ENCODE results near the gene INSIG2. TPM values are rescaled to one million over a fixed set of nuclear protein-coding genes. Genes with fewer than 3 reads are reported as not detected.
A peak's percentile ranks its signal among the peaks of the same experiment; 100 is the strongest.

The INSIG2 gene
- polyA plus RNA-seq (ENCODE audit: insufficient read length), result 19.3 TPM

DNA sequence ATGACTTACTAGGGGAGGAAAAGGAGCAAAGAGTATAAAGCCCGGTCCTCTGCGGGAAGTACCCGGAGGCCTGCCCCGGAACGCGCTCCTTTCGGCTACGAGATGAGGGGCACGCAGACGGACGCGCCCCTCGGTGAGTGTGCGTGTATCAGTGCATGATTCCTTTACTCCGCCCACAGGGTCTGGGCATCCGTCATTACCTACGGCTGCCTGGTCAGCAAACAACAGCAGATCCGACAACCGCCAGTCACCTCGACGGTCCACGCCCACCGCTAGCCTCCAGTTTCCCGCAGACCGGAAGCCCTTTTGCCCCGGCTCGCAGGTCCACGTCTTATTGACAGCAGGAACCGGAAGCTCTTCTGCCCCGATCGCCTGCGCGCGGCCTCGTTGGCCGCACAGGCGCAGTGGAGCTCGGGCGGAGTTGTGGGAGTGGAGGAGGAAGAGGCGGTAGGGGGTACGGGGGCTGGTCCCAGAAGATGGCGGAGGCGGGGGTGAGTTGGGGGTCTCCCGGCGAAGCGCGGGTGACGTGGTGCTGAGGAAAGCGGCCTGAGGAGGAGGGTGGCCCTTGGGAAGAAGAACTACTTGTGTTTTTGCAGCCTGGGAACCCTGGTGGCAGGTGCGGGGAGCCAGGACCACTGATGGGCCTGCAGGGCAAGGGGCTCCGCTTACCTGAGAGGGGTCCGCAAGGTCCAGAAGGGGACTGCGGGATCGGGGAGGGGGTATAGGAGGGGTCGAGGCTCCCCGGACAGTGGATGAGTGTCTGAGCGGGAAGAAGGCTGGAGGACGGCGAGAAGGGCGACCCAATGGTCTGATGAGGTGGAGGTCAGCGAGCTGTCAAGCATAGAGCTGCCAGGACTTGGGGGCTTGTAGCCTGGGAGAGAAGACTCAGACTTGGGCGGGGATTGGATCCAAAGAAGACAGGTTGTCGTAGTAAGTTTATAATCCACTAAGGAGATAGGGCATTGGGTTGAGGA, at the start of gene INSIG2:
Gene INSIG2, plus strand, starts transcription at position 421 of the 974 bp plus-strand sequence. CDS start 8,086 bp downstream, outside the sequence.
- peak; percentile 91 for DNase-seq (ENCODE audit: low read depth)

DNA sequence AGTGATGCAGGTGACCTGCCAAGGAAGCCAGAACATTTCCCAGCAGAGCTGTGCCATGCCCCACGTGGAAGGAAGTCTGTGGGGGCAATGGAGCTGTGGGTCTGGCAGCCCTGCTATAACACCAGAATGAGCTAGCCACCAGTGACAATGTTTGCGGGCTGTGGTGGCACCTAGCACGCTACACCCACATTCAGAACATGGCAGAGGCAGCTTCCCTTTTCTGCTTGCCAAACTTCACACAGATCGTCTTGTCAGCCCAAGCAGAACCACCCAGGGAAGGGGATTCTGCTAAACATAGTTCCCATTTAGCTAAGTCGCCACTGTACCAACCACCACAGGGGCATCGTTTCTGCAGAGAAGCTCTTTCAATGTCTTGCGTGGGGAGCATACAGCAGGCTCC, 47.4 kb upstream of the INSIG2 start:
- no peak for DNase-seq (ENCODE audit: low read depth)

DNA sequence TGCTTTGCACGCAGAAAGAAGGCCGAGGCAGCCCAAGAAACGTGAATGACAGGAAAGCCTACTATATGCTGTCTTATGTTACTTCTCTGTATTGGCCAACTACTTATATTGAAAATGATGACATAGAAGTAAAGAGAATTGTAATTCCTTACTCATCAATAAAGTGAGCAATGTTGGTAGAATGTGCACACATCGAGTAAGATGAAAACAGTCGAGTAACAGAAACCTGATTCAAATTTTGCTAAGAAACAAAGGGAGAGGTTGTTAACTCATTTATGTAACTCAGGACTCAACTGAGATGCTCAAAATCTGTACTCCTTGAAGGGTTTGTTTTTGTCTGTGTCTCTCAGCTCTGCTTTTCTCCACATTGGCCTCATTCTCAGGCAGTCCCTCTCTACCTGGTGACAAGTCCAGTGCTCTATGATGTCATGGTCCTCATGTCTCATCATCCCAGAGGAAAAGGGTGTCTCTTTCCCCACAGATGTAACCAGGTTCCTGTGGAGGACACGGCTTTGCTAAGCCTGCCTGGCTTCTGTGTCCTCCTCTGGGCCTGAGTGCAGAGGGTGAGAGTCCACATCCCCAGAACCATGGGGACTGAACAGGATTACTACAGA, 44.1 kb upstream of the INSIG2 start:
- no peak for DNase-seq (ENCODE audit: low read depth)

DNA sequence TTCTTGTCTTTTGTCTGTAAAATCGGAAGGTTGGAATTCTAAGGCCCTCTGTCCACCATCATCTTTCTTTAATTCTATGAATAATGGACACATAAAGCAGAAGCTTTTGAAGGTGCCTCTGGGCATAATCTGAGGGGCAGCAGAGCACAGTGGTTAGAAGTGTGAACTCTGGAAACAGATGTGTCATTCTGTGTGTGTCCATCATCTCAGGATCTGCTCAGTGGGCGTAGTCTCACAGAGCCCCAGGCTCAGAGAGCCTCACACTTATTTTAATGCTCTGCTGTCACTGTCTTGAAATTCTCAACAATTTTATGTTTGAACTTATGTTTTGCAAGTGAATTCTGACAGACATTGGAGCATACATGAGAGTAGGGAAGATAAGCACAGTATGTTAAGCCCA, 43.4 kb upstream of the INSIG2 start:
- DNase-seq (ENCODE audit: low read depth), result no peak

DNA sequence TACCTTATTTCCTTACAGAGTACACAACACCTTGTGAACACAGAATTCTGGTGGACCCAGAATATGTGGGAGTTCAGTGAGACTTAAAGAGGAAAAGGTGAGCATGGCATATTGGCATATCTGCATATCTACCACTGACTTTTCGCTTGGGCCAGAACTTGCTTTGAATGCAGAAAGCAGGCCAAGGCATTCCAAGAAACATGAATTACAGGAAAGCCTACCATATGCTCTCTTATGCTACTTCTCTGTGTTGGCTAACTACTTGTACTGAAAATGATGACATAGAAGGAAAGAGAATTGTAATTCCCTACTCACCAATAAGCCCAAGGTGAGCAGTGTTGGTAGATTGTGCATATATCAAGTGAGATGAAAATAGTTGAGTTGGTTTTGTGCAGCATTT, 43.0 kb upstream of the INSIG2 start:
- no peak for DNase-seq (ENCODE audit: low read depth)

DNA sequence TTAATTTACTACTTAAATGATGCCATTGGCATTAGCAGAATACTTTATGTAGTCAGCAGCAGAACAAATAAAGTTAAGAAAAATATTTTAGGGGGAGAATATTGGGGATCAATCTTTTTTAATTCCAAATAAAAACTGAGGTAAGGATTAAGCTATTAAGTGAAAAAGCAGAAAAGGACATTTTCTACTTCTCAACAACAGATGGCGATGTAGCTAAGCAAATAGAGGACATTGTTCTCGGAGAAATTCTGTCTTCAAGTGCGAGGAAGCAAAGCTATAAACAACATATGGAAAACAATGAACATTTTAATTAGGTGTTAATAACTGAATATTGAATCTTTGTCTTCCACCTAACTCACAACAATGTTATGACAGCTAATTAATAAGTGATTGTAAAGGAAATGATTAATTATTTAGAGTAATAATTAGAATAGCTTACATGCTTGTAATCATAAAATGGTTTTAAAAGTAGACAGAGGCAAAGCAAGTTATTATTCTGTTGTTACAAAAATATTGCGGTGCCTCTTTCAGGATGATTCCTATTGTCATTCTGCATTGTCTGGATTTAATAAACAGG, 41.5 kb upstream of the INSIG2 start:
- DNase-seq (ENCODE audit: low read depth), result no peak

DNA sequence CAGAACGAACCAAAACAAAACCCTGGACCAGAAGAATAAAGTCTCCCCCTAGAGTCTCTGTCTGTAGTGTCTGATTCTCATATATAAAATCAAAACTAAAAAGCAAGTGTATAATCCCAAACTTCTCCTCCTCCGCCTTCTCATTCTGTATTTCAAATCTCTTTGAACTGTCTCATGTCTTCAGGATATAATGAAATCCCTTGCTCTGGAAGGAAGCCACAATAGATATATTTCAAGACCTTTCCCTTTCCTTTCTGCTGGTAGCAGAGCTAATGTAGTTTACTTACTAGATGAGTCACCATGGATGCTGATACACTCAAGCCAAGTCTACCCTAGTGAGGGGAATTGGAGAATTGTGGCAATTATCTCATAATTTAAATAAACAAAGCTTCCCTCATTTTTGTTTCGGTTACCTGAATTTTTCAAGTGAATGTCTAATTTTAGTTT, 40.9 kb upstream of the INSIG2 start:
- no peak for DNase-seq (ENCODE audit: low read depth)

DNA sequence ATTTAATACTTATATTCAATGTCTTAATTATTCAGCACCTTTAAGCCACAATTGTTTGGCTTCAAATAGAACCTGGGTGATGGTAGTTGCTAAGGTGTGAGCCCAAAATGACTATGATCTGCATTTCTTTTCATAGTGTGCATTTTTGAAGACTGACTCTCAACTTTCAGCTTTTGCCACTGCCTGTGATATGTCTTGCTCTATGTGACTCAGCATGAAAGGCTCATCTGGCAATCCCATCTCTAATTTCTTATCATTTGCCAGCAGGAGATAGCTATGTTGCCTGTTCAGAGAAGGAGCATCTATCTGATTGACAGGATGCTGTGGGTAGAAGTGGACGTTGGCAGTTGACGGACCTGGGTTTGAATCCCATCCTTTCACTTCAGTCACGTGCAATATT, 39.9 kb upstream of the INSIG2 start:
- DNase-seq (ENCODE audit: low read depth), result no peak

DNA sequence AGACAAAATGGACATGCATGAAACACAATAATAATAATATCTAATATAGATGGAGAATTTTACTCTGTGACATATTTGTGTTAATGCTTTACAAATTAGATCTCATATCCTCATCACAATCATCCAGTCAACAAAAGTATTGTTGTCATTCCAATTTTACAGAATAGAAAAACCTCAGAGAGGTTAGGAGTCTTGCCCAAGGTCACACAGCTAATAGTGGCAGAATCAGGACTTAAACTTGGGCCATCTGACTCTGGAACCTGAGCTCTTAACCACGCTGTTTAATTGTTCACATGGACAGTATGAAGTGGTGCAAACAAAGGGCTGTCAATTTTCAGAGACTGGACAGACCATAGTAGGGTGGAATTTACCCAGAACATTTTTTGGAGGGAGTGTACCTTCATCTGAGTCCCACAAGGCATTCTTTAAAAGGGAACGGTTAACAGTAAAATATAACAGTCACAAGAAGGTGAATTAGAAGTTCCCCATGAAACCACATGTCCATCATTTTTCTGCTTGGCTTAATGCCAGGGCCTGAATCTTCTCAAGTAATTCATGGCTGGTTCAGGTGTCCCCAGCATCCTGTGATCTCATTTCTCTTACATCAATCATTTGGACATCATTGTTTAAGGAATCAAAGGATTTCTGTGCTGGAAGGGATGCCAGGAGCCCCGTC, 39.0 kb upstream of the INSIG2 start:
- DNase-seq (ENCODE audit: low read depth), result no peak

DNA sequence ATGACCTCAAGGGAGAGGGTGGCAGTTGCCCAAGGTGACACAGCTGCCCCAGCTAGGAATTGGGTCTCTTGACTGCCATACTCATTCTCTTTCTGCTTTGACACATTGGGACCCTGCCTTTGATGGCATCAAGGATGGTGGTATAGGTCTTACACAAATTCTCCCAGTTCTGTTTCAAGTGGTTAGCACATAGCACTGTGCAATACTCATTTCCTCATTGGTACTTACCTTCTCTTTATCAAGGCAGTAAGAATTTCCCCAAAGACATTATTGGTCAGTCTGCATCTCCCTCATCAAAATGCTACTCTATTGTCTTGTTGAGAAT, 38.5 kb upstream of the INSIG2 start:
- no peak for DNase-seq (ENCODE audit: low read depth)

DNA sequence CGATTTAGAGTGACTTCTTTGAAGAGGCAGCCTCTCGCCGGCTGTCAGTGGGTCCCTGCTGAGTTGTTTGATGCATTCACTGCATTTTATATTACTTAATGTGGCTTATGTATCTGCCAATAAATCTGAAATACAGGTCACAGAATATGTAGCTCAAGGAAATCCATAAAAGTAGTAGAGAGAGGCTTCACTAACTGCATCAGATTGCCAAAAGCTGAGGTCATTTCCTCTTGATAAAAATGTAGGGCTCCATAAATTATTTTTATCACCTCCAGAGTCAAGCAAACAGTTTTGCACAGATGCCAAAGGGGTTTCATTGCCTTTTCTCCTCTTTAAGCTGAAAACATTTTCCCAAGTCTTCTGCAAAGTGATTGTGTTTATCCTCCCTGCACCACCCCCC, 37.9 kb upstream of the INSIG2 start:
- DNase-seq (ENCODE audit: low read depth), result no peak

DNA sequence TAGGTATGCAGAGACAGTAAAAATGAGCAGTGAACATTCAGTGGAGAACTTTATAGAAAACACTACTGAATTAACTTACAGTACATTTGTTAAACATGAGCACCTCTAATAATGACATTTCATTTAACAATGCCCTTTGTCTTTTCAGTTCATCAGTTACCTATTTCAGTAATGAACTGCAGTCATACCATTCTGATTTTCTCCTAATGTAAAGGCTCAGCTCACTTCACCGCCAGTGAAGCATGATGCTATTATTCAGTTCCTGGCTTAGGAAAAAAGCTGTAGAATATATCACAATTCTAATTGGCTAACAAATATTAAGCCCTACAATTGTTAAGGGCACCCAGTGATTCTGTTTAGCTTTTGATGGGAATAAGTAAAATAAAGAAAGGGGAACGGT, 37.3 kb upstream of the INSIG2 start:
- no peak for DNase-seq (ENCODE audit: low read depth)

DNA sequence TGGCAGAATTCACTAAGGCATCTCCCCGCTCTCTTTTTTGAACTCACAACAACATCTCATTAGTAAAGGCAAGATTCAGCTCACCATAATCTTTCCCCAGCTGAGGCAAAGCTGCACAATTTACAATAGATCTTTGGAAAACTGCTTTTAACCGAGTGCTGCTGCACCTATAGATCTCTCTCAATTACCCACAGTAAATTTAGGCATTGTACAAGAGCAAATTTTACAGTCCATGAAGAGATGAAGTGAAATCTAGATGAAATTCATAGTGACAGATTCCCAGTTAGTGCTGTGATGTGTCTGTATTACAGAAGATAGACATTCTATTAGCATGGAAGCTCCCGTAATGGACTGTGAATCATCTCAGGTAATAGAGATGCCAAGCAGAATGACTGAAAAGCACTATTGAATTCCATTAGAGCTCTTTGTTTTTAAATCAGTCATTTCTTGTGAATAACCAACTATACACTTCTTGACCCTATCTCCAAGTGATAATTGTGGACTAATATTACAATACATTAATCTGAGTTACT, 36.4 kb upstream of the INSIG2 start:
- DNase-seq (ENCODE audit: low read depth), result no peak

DNA sequence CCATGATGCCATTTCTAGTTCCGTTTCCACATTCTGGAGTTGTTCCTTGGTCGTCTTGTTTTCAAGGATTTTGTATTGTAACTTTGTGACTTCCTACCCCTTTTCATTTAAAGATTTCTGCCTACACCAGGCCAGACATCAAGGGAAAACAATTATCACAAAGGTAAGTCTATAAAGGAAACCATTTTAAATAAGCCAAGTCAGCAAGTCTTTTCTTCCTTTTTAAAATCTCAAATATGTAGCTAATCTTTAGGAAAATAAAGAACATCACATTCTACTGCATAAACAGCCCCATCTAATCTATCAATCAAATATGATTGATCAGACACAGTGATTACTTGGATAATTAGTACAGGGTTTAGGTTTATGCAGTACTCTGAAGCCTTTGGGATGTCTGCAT, 35.8 kb upstream of the INSIG2 start:
- no peak for DNase-seq (ENCODE audit: low read depth)

DNA sequence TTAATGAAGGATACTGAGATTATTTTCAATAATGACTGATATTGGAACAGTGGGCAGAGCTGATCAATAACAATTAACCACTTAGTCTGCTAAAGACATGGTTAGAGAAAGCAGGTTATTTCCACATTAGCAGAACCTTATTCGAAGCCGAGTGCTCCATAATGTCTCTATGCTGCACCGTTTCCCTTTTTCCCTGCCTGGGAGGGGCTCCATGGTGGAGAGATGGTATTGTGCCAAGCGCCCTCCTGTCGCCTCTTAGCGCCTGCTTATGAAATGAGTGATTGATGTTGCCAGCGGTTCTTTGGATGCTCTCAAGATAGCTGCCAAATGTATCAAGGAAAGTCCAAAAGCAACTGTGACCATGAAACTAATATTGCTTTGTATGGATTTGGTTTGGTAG, 34.6 kb upstream of the INSIG2 start:
- no peak for DNase-seq (ENCODE audit: low read depth)

DNA sequence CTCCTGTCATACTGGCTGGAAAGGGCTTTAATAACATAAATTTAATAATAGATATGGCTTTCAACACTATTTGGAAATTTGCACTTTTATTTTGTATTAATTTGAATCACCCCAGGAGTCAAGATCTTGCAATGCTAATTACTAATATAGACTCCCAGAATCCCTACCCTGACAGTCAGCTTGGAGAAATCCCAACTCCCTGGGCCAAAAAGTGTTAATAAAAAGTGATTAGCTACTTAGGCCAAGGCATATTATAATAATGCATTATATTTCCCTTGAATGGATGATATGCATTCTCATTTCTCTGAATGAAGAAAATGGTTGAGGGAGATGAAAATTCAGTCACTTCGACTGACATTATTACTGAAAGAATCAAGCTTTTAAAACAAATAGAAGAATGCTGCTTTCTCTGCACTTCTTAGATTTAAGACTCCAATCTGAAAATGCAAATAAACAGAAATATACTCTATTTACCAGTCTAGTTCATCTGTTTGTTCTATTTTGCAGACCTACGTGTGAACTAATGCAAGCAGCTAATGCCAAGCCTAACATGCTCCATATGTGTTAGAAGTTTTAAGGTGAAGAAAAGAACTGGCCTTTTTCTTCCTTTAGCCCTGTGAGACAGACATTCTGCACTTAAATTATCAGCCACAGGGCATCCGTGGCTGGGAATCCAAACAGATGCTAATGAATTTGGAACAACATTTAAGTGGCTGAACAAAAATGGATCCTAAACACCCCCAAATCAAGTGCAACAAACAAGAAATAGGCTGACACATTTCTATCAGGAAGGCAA, 33.9 kb upstream of the INSIG2 start:
- DNase-seq (ENCODE audit: low read depth), result no peak

DNA sequence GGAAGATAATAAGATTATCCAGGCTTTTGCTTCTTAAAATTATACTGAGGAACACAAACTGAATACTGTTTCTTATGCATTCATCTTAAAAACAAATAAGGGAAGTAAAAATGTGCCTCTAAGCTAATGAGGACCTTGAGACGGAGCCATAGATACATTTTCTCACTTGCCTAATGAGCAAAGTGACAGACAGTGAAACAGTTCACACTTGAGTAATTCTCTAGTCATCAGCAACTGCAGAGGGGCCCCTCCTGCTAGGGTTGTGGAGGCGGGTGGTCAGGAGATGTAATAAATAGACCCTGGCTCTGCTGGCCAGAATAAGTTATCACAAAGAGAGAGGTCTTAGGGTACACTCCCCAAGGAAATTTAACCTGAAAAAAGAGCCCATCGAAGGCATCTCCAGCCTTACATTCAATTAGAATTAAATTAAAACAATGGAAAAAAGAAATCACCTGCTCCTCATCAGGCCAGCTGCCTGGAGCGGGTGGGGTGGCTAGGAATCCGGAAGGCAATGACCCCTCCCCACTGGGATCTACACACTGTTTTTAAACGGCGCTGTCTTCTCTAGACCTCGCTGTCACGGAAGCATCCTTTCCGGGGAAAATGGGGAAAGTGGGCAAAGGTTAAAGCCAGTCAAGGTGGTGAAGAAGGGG, 32.6 kb upstream of the INSIG2 start:
- no peak for DNase-seq (ENCODE audit: low read depth)

DNA sequence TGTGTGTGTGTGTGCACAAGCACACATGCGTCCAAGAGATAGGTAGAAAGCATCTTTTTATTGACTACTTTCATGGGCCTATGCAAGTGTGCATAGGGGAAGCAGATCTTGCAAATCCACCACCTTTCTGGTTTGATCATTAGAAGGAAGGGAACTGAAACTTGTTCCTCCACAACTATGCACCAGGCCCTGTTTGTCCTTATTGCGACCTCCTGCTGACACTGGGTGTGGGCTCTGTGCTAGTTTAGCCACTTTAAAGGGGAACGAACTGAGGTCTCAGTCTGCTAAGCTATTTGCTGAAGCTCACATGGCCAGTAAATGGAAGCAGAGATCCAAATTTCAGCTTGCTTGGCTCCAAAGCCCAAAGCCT, 32.1 kb upstream of the INSIG2 start:
- no peak for DNase-seq (ENCODE audit: low read depth)

DNA sequence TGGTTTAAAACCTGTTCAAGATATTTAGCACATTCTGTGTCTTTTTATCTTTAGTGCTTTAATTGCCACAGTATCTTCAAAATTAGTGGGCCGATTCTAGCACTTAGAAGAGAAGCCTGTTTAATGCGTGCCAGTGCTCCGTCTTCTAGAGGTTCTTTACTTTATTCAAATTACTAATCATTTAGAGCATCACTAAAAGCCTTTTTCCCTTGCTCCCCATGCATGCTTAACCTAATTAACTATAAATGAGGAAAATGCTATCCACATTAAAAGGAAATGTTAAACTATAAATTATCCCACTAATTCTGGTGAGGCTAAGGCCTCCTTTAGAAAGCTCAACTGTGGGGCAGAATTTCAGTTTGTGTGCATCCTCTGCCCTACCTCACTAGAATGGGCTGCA, 31.5 kb upstream of the INSIG2 start:
- DNase-seq (ENCODE audit: low read depth), result no peak

DNA sequence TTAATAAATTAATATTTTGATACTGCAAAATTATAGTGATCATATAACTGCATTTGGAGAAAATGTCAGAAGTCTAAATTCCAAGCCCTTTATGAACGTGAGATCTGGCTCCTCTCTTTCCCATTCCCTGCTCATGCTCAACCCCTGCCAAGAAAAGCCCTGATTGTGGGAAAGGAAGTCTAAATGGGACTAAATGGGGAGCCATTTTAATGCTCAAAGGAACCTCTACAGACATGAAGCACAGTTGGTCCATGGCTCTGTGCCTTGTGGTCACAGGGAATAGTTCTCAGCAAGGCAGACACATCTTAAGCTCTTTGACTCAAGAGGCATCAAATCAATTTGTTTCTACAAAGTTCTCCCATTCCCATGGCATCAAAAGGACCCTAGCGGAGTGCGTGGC, 29.3 kb upstream of the INSIG2 start:
- DNase-seq (ENCODE audit: low read depth), result no peak

Measured in forelimb muscle (tissue), 1 donor.